GM12878 (cell line): ENCODE results near the gene CSDE1. TPM values are rescaled to one million over a fixed set of nuclear protein-coding genes. Genes with fewer than 3 reads are reported as not detected.

ENCODE experiments used
- ATAC-seq: fragments of 200-7000 bp; cut with Tn5 transposase; 3 replicates; pipeline ENCODE4 v1.9.1; 2020; ENCODE audit warnings: mild to moderate bottlenecking, moderate library complexity
- BruUV-seq: library from RNA; stranded (reverse); fragments of 400-500 nt; replicated peaks from 2 replicates; lab custom pipeline; 2021; lab: Mats Ljungman, UMichigan
- CTCF ChIA-PET: fragments of 300-600 bp; sonication (Branson Sonifier 250); formaldehyde crosslinking; extraction: SDS; loops from one replicate; lab custom pipeline; 2021; ENCODE audit warnings: inconsistent platforms; lab: Yijun Ruan, JAX
- POLR2A ChIA-PET: fragments of 350-600 bp; formaldehyde crosslinking; extraction: SDS; loops from one replicate; lab custom pipeline; 2021; ENCODE audit warnings: inconsistent platforms; lab: Charles Lee
- RAD21 ChIA-PET: fragments of 300-600 bp; sonication (Branson Sonifier 250); formaldehyde crosslinking; loops from one replicate; lab custom pipeline; 2023; ENCODE audit warnings: antibody characterized with exemption; ENCODE audit not compliant: unreplicated experiment; lab: Charles Lee
- SMC1A ChIA-PET: fragments of 300-600 bp; sonication (Branson Sonifier 250); formaldehyde crosslinking; loops from one replicate; lab custom pipeline; 2023; ENCODE audit not compliant: unreplicated experiment, uncharacterized antibody; lab: Charles Lee
- DNase-seq: peaks from one replicate; pipeline ENCODE4 v3.0.0-alpha.2; 2011; ENCODE audit warnings: low read depth, low spot score
- FAIRE-seq: peaks from 3 replicates; lab custom pipeline; 2011; peaks lifted over from hg19 to GRCh38; lab: Jason Lieb, UNC
- H2AFZ ChIP-seq: 2 replicates; pipeline ENCODE4 v1.6.0; 2011; ENCODE audit warnings: low read depth, low read length, control low read depth; ENCODE audit not compliant: control insufficient read depth
- H3K27ac ChIP-seq: 2 replicates; pipeline ENCODE4 v1.5.1; 2011; ENCODE audit warnings: control low read depth; ENCODE audit not compliant: control insufficient read depth, insufficient read depth
- H3K27me3 ChIP-seq, 2 experiments: replicated peaks in 1 of 2; 2 replicates each; pipeline versions ENCODE4 v1.6.0 to v1.6.1; 2011; ENCODE audit warnings: low read length in 1 of 2; ENCODE audit not compliant: control insufficient read depth in 2 of 2, insufficient read depth in 2 of 2
- H3K36me3 ChIP-seq, 2 experiments: 2 replicates each; pipeline ENCODE4 v1.5.1; 2011; ENCODE audit warnings: low read length in 1 of 2; ENCODE audit not compliant: control insufficient read depth in 2 of 2, insufficient read depth in 2 of 2
- H3K4me1 ChIP-seq: 2 replicates; pipeline ENCODE4 v1.6.1; 2011; ENCODE audit warnings: mild to moderate bottlenecking, low read length, moderate library complexity, mixed read lengths; ENCODE audit not compliant: control insufficient read depth, insufficient read depth
- H3K4me2 ChIP-seq: 2 replicates; pipeline ENCODE4 v1.6.0; 2011; ENCODE audit warnings: control low read depth; ENCODE audit not compliant: control insufficient read depth, insufficient read depth
- H3K4me3 ChIP-seq: fragments of 200-600 bp; sonication (generic); 2 replicates; pipeline ENCODE4 v1.5.1; 2016
- H3K79me2 ChIP-seq: 2 replicates; pipeline ENCODE4 v1.6.0; 2011; ENCODE audit warnings: low read length; ENCODE audit not compliant: control insufficient read depth, insufficient read depth
- H3K9ac ChIP-seq: 2 replicates; pipeline ENCODE4 v1.8.0; 2011; ENCODE audit warnings: low read length, control low read depth, mixed read lengths; ENCODE audit not compliant: control insufficient read depth, insufficient read depth
- H3K9me3 ChIP-seq: replicated peaks from 3 replicates; pipeline ENCODE4 v1.5.1; 2011; ENCODE audit warnings: mild to moderate bottlenecking, low read length; ENCODE audit not compliant: control insufficient read depth, insufficient read depth
- H4K20me1 ChIP-seq: 2 replicates; pipeline ENCODE4 v1.6.0; 2011; ENCODE audit not compliant: control insufficient read depth, insufficient read depth
- BACH1 ChIP-seq: fragments of 450-650 bp; IDR thresholded peaks from 2 replicates; pipeline ENCODE4 v1.6.1; 2017; ENCODE audit warnings: mild to moderate bottlenecking, borderline replicate concordance
- BHLHE40 ChIP-seq, 2 experiments: fragments of 450-650 bp in 1 of 2; IDR thresholded peaks; 2 replicates each; pipeline ENCODE4 v1.6.1; 2011 to 2017; ENCODE audit warnings: low read depth in 2 of 2, borderline replicate concordance in 1 of 2, improper control_type of control experiment in 1 of 2, low read length in 1 of 2, mild to moderate bottlenecking in 1 of 2
- E2F8 ChIP-seq: fragments of 450-650 bp; IDR thresholded peaks from 2 replicates; pipeline ENCODE4 v1.6.1; 2018; ENCODE audit warnings: mild to moderate bottlenecking, low read depth, moderate library complexity; ENCODE audit not compliant: partially characterized antibody
- MXI1 ChIP-seq: fragments of 150-350 bp; IDR thresholded peaks from 2 replicates; pipeline ENCODE4 v1.6.1; 2011; ENCODE audit warnings: low read depth, mild to moderate bottlenecking, inconsistent platforms, low read length, improper control_type of control experiment
- NFXL1 ChIP-seq: fragments of 450-650 bp; IDR thresholded peaks from 2 replicates; pipeline ENCODE4 v1.6.1; 2017; ENCODE audit warnings: antibody characterized with exemption, mild to moderate bottlenecking, borderline replicate concordance
- POU2F2 ChIP-seq: IDR thresholded peaks from 3 replicates; pipeline ENCODE4 v1.6.1; 2011; ENCODE audit warnings: low read depth, mild to moderate bottlenecking, low read length, borderline replicate concordance
- RELA ChIP-seq: fragments of 450-650 bp; IDR thresholded peaks from 2 replicates; pipeline ENCODE4 v1.8.0; 2014; ENCODE audit warnings: borderline replicate concordance; ENCODE audit not compliant: partially characterized antibody
- ZBTB4 ChIP-seq: fragments of 450-650 bp; formaldehyde crosslinking; IDR thresholded peaks from 2 replicates; pipeline ENCODE4 v1.4.0; 2022; ENCODE audit warnings: mild to moderate bottlenecking, moderate library complexity
- ZNF622 ChIP-seq: fragments of 450-650 bp; IDR thresholded peaks from 2 replicates; pipeline ENCODE4 v1.6.1; 2017; ENCODE audit warnings: mild to moderate bottlenecking, inconsistent platforms
- WGBS: methylation state at CpG from one replicate; pipeline ENCODE4 v1.1.6; 2016; ENCODE audit warnings: low lambda C conversion rate; ENCODE audit not compliant: insufficient replicate concordance, insufficient coverage; ENCODE audit errors: missing lambda C conversion rate; 5-methylcytosine and 5-hydroxymethylcytosine counted together
- in situ Hi-C: fragments of 300-500 bp; cut with MboI; formaldehyde crosslinking; loops from 9 replicates; pipeline ENCODE4 v1.14.3; 2018; ENCODE audit warnings: mixed read lengths
- intact Hi-C: fragments of 100-400 bp; cut with micrococcal nuclease; formaldehyde crosslinking; loops from one replicate; pipeline ENCODE4 v1.14.2; 2022; ENCODE audit not compliant: unreplicated experiment
- polyA plus RNA-seq, 11 experiments: library from polyadenylated mRNA; depleted of rRNA in 4 of 11; unstranded in 6 of 11; stranded (reverse) in 5 of 11; fragments of >200 nt; fragmentation: Nextera tagmentation in 4 of 11; fragmentation: Illumina TruSeq in 1 of 11; extraction: Ambion mirVana in 4 of 11; extraction: Trizol in 1 of 11; gene quantifications; 1 replicate in 1 of 11; 2 replicates in 10 of 11; pipeline versions ENCODE4 v1.2.1 to v1.2.3, GENCODE V29; 2011 to 2016; ENCODE audit warnings: inconsistent platforms in 2 of 11, missing spikeins in 2 of 11, low read depth in 1 of 11
- total RNA-seq, 4 experiments: library from RNA; depleted of rRNA in 3 of 4; stranded (reverse); fragments of >200 nt in 3 of 4; fragmentation: Illumina TruSeq in 1 of 4; extraction: Trizol in 1 of 4; gene quantifications; 2 replicates each; pipeline versions ENCODE4 v1.2.1 to v1.2.3, GENCODE V29; 2013 to 2021

The CSDE1 gene
- total and polyA plus RNA-seq, 10 of the 15 experiments (the other 5 are each of a cell fraction or from before 2014, with no cell fraction given) = 130 to 390 (median 246) TPM

GRCh38 chr1:114710360-114710759 is 47.4 kb downstream of the CSDE1 start:
- BruUV-seq = no TSS peak
- RAD21 ChIA-PET = no interaction called here
- POLR2A ChIA-PET = no interaction called here
- no peak overlapping the region for H3K27ac ChIP-seq
- in situ Hi-C loops (no loop called here), intact Hi-C loops (no loop called here)
- H2AFZ ChIP-seq = no peak overlapping the region
- peaks cover 3 to 34% of the 10 kb centered on the region in 2 experiments for H3K36me3 ChIP-seq
- DNase-seq (no peak), FAIRE-seq (no peak), ATAC-seq (no peak)
- TF ChIP-seq POU2F2 = no peak
- no peak for TF ChIP-seq BHLHE40 (IDR thresholded peaks at IDR 0.05; ENCODE audit: borderline replicate concordance in 1 of 2, low read depth in 2 of 2, low read length in 1 of 2)
- no peak for TF ChIP-seq RELA
- TF ChIP-seq E2F8 = no peak
- no peak for TF ChIP-seq NFXL1
- TF ChIP-seq ZNF622 = no peak
- no peak for TF ChIP-seq MXI1
- no peak for TF ChIP-seq BACH1
- no peak for TF ChIP-seq ZBTB4 (CRISPR knock-in tag)
- CTCF ChIA-PET = interaction anchor here (1.1 kb wide), 1 partner anchor 361 kb away, joined by 3 read pairs; no protein-coding TSS in a partner anchor
- H3K4me3 ChIP-seq = no peak overlapping the region
- 89% methylated on average over 3 of the region's 3 CpGs for WGBS
- no peak overlapping the region for H3K9ac ChIP-seq
- SMC1A ChIA-PET = interaction anchor here (1.5 kb wide), 1 partner anchor 10 kb away, joined by 6 read pairs; no protein-coding TSS in a partner anchor
- H3K79me2 ChIP-seq = peaks cover 16% of the 10 kb centered on the region
- no peaks in the 10 kb centered on the region for H4K20me1 ChIP-seq
- H3K4me1 ChIP-seq = no peaks in the 10 kb centered on the region
- H3K27me3 ChIP-seq = no peaks in the 10 kb centered on the region
- no peaks in the 10 kb centered on the region for H3K9me3 ChIP-seq
- no peak overlapping the region for H3K4me2 ChIP-seq
